ENCODE measurements around the gene CRAMP1. TPM values are rescaled to one million over a fixed set of nuclear protein-coding genes. Genes with fewer than 3 reads are reported as not detected.

The CRAMP1 gene
- total and polyA plus RNA-seq, 10 donors: 3.0 to 32.4 (median 17.2) TPM

DNA sequence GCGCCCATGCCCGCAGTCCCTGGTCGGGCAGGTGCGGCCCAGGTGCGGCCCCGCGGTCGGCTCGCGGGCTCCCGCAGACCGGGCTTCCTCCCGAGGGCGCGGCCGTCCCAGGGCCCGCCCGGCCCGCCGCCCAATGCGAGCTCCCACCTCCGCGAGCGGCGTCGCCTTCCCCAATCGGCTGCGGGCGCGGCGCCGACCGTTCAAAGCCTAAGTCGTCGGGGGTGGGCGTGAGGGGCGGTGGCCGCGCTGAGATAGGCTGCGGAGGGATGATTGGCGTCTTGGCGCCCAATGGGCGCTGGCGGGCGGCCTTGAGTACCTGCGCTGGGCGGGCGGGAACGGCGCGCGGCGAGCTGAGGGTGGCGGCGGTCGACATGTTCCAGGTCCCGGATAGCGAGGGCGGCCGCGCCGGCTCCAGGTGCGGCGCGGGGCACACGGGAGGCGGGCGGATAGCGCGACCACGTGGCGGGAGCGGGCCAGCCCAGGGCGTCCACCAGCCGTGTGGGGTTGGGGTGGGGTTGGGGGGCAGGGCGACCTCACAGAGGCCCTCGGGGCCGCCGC, 65.9 kb downstream of the CRAMP1 start, which contains the start of gene JPT2:
JPT2 (plus strand) TSS at position 338 of the 558 bp plus-strand sequence; CDS start at position 372, 34 bp downstream.
- H3K36me3 ChIP-seq: peaks cover 0 to 34% (median 23%) of the 10 kb centered on the region in 6 donors
- no peaks in the 10 kb centered on the region for H3K27me3 ChIP-seq (replicated peaks in 1 of 7)
- no peaks in the 10 kb centered on the region for H3K9me3 ChIP-seq
- H3K4me3 ChIP-seq: peak within 1 kb of the TSS; percentile 75 to 94 (median 88)
- intact Hi-C loops (cut with DNase I; ENCODE audit: low total_unique reads): no loop called here
- H3K4me1 ChIP-seq: peaks cover 16 to 44% (median 22%) of the 10 kb centered on the region in 6 donors
- WGBS, 5 donors: 0 to 1% (median 0%) methylated on average over 19 to 79 of the region's 79 CpGs
- peak; percentile 97 for DNase-seq
- H3K27ac ChIP-seq: peak within 1 kb of the TSS in 7 of 8 donors; percentile 43 to 87 (median 82)
- TF ChIP-seq POLR2A (IDR thresholded peaks at IDR 0.05): no peak
- TF ChIP-seq, protein P1, sequence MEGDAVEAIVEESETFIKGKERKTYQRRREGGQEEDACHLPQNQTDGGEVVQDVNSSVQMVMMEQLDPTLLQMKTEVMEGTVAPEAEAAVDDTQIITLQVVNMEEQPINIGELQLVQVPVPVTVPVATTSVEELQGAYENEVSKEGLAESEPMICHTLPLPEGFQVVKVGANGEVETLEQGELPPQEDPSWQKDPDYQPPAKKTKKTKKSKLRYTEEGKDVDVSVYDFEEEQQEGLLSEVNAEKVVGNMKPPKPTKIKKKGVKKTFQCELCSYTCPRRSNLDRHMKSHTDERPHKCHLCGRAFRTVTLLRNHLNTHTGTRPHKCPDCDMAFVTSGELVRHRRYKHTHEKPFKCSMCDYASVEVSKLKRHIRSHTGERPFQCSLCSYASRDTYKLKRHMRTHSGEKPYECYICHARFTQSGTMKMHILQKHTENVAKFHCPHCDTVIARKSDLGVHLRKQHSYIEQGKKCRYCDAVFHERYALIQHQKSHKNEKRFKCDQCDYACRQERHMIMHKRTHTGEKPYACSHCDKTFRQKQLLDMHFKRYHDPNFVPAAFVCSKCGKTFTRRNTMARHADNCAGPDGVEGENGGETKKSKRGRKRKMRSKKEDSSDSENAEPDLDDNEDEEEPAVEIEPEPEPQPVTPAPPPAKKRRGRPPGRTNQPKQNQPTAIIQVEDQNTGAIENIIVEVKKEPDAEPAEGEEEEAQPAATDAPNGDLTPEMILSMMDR (IDR thresholded peaks at IDR 0.05 in 8 of 11, conservative IDR thresholded peaks at IDR 0.05 in 3 of 11): peak in 5 of 11 experiments; percentile 6 to 34 (median 25)
- peak; percentile 83 to 88 (median 87) for TF ChIP-seq POLR2AphosphoS5 (IDR thresholded peaks at IDR 0.05)

DNA sequence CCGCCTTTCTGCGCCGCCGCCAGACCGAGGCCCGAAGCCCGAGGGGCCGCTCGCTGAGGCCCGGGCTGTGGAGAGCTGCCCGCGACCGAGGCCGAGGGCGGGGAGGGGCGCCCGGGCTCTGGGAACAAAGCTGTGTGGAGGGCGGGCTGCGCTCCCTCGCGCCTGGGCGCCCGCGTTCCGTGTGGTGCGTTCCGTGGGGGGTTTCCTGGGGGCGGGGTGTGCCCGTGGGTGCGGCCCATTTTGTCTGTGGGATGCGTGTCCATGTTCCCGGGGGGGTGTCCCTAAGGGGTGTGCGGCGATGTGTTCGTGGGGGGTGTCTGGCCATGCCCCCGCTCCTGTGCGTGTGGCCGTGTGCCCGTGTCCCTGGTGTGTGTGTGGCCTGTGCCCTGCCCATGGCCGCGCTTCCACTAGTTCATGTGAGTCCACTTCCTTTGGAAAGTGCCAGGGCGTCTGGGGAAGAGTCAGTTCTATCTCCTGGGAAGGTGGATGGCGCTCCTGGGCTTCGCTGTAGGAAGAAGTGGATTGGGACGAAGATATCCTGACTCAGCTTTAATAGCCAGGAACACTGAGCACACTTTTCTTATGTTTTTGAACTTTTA, 66.4 kb downstream of the CRAMP1 start:
- Histone ChIP-seq H3K4me3 (peak overlapping the region; percentile 75 to 94 (median 88)), H3K9me3 (no peaks in the 10 kb centered on the region), H3K36me3 (peaks cover 0 to 34% (median 21%) of the 10 kb centered on the region in 6 donors), H3K27me3 (replicated peaks in 1 of 7) (no peaks in the 10 kb centered on the region), H3K27ac (peak overlapping the region in 7 of 8 donors; percentile 43 to 87 (median 82)), H3K4me1 (peaks cover 16 to 44% (median 22%) of the 10 kb centered on the region in 6 donors)
- no peak for DNase-seq
- TF ChIP-seq, protein P1 (IDR thresholded peaks at IDR 0.05 in 8 of 11, conservative IDR thresholded peaks at IDR 0.05 in 3 of 11): no peak
- TF ChIP-seq POLR2AphosphoS5 (IDR thresholded peaks at IDR 0.05): peak in 1 of 3 donors; percentile 16
- WGBS, 5 donors: 1 to 11% (median 2%) methylated on average over 6 to 45 of the region's 45 CpGs
- intact Hi-C loops (cut with DNase I; ENCODE audit: low total_unique reads): no loop called here

DNA sequence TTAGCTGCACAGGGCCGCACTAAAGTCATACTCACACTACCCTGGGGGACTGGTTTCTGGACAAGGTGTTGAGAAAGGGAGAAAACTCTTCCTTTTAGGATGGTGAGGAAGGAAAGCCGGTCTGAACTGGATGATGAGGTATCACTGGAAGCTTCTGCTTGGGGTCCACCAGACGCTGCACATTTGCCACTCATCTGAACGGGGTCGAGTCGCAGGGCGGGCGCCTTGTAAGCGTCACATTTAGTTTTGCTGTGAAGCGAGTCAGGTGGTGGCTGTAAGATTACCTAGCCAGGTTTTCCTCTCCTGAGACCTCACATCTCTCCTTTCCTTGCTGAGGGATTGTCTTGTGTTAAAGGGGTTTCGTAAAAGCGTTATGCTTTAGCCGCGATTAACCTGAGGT, 68.2 kb downstream of the CRAMP1 start:
- 94 to 97% (median 95%) methylated on average over 14 of the region's 14 CpGs for WGBS, 5 donors
- Histone ChIP-seq H3K4me3 (no peak overlapping the region), H3K27ac (no peak overlapping the region), H3K36me3 (peaks cover 0 to 34% (median 12%) of the 10 kb centered on the region in 6 donors), H3K4me1 (peaks cover 16 to 44% (median 22%) of the 10 kb centered on the region in 6 donors), H3K9me3 (no peaks in the 10 kb centered on the region), H3K27me3 (replicated peaks in 1 of 7) (no peaks in the 10 kb centered on the region)
- no peak for DNase-seq
- TF ChIP-seq POLR2AphosphoS5 (IDR thresholded peaks at IDR 0.05): no peak
- TF ChIP-seq, protein P1 (IDR thresholded peaks at IDR 0.05 in 8 of 11, conservative IDR thresholded peaks at IDR 0.05 in 3 of 11): no peak
- no peak for TF ChIP-seq POLR2A (IDR thresholded peaks at IDR 0.05)
- intact Hi-C loops (cut with DNase I; ENCODE audit: low total_unique reads): no loop called here

DNA sequence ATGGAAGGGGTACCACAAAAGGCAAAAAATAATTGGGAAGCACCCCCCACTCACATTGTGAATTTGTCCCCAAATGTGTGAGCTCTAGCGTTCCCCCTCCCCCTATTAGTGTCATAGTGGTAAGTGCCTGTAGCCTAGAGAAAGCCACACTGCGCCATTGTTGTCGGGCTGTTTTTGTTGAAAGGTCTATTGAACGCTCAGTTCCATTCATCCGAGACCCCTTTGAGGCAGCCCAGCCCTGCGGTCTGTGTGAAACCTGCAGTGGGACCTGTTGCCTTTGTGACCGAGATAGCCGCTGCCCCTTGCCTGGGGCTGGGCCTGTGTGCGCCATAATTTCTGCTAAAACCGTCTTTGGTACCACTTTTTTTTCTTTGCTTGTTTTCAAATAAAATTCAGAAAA, 68.9 kb downstream of the CRAMP1 start:
- Histone ChIP-seq H3K27ac (no peak overlapping the region), H3K36me3 (peaks cover 0 to 34% (median 14%) of the 10 kb centered on the region in 6 donors), H3K9me3 (no peaks in the 10 kb centered on the region), H3K4me1 (peaks cover 16 to 44% (median 22%) of the 10 kb centered on the region in 6 donors), H3K4me3 (no peak overlapping the region), H3K27me3 (replicated peaks in 1 of 7) (no peaks in the 10 kb centered on the region)
- DNase-seq: no peak
- intact Hi-C loops (cut with DNase I; ENCODE audit: low total_unique reads): no loop called here
- WGBS, 5 donors: 87 to 96% (median 95%) methylated on average over 10 of the region's 10 CpGs
- no peak for TF ChIP-seq POLR2AphosphoS5 (IDR thresholded peaks at IDR 0.05)
- TF ChIP-seq, protein P1 (IDR thresholded peaks at IDR 0.05 in 8 of 11, conservative IDR thresholded peaks at IDR 0.05 in 3 of 11): no peak
- TF ChIP-seq POLR2A (IDR thresholded peaks at IDR 0.05): no peak
